NCI-H524 treated with DMSO at 0.1 percent for 48 hours (cell line): Measurements from ENCODE around the gene RAD17.
"Not testable (repeated sequence)": the region's sequence is repeated elsewhere in the genome, so short reads cannot be mapped to it uniquely, and the experiment has no call there.

Source experiments
- DNase-seq: peaks from one replicate; lab custom pipeline; 2025; lab: John Stamatoyannopoulos, UW

RAD17 gene, protein sequence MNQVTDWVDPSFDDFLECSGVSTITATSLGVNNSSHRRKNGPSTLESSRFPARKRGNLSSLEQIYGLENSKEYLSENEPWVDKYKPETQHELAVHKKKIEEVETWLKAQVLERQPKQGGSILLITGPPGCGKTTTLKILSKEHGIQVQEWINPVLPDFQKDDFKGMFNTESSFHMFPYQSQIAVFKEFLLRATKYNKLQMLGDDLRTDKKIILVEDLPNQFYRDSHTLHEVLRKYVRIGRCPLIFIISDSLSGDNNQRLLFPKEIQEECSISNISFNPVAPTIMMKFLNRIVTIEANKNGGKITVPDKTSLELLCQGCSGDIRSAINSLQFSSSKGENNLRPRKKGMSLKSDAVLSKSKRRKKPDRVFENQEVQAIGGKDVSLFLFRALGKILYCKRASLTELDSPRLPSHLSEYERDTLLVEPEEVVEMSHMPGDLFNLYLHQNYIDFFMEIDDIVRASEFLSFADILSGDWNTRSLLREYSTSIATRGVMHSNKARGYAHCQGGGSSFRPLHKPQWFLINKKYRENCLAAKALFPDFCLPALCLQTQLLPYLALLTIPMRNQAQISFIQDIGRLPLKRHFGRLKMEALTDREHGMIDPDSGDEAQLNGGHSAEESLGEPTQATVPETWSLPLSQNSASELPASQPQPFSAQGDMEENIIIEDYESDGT

GRCh38 chr5:69369340-69370121, at the start of gene RAD17, which contains the start of the genes AK6 and TAF9:
Gene RAD17, plus strand, starts transcription at chr5:69369818. Its CDS starts 2,391 bp downstream, at chr5:69372209.
Gene AK6, minus strand, starts transcription at chr5:69369520. Its CDS starts 30 bp downstream, at chr5:69369490.
Gene TAF9, minus strand, starts transcription at chr5:69369520. Its CDS starts 3,783 bp downstream, at chr5:69365737.
- DNase-seq = peak; percentile 63

DNA sequence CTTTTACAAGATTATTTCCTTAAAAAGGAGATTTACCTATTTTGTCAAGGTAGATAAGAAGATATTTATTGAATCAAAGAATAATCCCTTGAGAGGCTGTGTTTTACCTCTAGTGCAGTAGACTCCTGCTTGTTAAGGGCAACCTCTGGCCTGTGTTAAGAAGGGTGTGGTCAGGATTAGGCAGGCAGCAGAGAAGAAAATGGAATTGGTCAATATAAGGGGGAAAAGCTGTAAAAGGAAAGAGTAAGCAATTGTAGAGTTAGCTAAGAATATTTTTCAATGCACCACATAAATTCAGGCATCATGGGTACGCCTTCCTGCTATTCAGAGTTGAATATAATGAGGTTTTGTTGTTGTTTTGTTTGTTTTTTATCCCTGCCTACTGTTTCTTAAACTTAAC, 43.3 kb upstream of the RAD17 start:
- no peak for DNase-seq

DNA sequence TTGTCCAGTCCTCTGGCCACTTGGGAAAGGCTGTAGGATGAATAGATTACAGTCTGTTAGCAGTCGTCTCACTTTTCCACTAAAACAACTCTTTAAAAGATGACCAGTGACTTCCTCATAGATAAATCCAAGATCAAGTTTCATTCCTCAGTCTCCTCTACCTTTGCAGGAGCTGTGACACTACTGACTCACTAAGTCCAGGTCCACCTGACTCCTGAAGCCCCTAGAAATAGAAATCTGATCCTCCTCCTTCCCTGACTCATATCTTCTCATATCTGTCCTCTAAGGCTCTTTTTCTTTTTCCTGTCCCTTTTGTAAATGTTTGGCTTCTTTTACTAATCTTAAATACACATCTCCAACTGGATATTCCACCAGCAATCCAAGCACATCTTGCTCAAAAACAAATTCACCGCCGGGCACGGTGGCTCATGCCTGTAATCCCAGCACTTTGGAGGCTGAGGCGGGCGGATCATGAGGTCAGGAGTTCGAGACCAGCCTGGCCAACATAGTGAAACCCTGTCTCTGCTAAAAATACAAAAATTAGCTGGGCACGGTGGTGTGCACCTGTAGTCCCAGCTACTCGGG, 39.6 kb upstream of the RAD17 start:
- DNase-seq = no peak

DNA sequence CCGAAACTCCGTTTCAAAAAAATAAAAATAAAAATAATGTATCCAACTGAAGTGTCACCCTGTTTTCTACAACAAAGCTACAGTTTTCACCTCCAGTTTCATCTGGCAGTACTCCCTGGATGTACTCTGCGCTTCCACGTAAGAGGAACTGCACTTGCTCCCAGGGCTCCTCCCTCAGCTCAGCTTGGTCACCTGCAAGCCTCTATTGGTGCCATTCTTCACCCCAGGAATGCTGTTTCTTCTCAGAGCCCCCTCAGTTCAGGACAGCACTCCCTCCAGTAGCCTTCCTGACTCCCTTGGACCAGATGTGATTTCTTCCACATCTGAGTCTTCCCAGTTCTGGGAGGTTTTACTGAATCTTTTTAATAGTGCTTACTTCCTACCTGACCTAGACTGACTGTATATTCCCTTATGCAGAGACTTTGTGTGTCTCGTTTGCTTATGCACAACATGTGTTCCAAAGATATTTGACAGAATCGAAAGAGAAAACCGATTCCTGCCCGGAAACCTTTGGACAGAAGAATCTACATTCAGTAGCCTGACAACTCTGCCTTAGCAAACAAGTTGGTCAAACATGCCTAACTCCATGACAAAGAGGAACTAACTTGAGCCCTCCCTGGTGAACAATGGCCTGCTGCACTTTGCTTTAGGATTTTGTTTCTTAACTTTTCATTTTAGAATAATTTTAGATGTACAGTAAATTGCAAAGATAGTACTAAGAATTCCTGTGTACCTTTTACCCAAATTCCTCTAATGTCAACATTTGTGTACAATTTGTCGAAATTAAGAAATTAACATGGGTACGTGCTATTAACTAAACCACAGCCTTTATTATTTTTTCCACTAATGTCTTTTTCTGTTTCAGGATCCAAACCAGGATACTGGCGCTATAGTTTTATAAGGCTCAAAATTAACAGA, 37.8 kb upstream of the RAD17 start:
- DNase-seq = no peak

DNA sequence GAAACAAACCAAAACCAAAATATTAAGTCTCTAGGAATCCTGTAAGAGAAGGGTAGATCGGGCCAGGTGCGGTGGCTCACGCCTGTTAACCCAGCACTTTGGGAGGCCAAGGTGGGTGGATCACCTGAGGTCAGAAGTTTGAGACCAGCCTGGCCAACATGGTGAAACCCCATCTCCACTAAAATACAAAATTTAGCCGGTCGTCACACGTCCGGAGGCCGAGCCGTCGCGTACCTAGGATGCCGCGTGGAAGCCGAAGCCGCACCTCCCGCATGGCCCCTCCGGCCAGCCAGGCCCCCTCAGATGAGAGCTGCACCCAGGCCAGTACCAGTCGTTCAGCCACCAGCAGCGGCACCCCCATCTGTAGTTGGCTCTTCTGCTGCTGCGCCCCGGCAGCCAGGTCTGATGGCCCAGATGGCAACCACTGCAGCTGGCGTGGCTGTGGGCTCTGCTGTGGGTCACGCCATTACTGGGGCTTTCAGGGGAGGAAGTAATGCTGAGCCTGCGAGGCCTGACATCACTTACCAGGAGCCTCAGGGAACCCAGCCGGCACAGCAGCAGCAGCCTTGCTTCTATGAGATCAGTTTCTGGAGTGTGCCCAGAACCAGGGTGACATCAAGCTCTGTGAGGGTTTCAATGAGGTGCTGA, 35.8 kb upstream of the RAD17 start:
- DNase-seq = not testable (repeated sequence)

DNA sequence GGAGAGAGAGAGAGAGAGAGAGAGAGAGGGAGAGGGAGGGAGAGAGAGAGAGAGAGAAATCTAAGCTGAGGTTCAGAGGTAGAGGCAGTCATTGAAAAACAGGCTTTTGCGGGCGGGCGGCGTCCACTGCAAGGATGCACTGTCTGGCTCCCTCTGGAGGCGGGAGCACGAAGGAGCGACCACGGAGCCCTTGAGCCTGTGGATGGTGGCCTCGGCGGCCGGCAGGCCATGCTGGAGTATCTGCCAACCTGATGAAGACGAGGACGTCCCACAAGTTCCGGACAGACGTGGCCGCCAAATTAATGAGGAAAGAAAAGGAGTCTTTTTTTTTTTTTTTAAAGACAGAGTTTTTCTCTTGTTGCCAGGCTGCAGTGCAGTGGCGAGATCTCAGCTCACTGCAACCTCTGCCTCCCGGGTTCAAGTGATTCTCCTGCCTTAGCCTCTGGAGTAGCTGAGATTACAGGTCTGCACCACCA, 34.8 kb upstream of the RAD17 start:
- DNase-seq = no peak

DNA sequence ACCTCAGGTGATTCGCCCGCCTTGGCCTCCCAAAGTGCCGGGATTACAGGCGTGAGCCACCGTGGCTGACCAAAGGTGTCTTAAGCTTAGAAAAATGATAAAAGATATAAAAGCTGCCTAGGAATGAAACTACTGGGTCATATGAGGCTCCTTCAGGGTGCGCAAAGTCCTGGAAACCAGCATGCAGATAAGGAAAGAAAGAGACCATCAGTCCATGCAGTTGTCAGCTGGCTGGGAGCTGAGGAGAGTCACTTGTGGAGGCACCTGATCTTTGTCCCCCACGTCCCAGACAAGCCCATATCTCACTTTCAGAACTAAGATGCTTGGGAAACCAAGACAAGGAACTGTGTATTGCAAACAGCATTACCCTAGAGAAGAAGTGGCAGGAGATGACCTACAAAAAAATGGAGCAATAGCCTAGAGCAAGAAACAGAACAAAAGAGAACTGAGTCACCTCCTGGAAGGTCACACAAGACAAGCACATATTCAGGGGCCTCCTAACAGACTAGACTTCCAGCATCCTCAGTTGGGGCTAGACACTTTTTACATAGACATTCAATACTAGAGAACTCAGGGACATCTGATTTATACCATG, 34.2 kb upstream of the RAD17 start:
- no peak for DNase-seq

- DNase-seq = no peak
Observed at GRCh38 chr5:69341520-69342161, 28.0 kb upstream of the RAD17 start.

GRCh38 chr5:69343083-69343482, 26.5 kb upstream of the RAD17 start:
- no peak for DNase-seq

DNA sequence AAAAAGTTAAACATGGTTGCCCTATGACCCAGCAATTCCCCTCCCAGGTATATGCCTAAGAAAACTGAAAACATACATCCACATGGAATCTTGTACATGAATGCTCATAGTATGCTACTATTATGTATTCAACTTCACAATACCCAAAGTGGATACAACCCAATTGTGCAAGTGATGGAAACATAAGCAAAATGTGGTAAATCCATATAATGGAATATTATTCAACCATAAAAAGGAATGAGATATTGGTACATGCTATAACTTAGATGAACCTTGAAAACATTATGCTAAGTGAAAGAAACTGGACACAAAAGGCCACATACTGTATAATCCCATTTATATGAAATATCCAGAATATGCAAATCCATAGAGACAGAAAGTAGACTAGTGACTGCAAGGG, 19.0 kb upstream of the RAD17 start:
- DNase-seq = no peak

DNA sequence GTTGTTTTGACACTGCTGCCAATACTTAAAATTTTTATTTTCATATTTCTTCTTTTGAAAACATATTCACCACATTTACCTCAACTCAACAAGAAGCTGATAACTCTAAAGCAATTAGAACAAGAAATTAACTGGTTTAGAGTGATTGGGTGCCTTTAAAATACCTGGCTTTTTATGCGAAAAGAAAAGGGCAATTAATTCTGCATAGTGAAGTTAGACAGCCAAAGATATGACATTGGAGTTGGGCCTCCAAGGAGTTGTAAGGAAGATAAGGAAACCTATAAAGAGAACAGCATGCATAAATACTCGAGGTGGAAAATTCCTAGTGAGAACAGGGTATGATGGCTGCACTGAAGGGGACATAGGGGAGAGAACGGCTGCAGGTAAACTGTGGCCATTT, 9.9 kb upstream of the RAD17 start:
- DNase-seq = no peak

GRCh38 chr5:69360442-69360841, 9.2 kb upstream of the RAD17 start:
- no peak for DNase-seq

DNA sequence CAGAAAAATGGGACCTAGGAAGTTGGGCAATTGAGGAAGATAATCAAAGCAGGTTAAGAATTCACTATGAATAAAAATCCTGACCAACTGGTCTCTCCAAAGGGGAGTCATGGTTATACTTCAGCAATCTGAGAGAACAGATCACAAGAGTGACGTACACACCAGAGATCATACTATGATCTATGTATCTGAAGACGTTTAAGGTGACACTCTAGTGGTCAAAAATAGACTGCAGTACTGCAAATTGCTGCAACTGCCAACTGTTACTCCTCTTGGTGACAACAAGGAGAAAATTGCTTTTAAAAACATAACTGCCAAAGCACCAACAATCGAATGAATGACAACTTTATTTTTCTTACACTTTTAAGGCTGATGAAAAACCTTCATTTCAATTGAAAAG, 5.2 kb upstream of the RAD17 start:
- DNase-seq = no peak

DNA sequence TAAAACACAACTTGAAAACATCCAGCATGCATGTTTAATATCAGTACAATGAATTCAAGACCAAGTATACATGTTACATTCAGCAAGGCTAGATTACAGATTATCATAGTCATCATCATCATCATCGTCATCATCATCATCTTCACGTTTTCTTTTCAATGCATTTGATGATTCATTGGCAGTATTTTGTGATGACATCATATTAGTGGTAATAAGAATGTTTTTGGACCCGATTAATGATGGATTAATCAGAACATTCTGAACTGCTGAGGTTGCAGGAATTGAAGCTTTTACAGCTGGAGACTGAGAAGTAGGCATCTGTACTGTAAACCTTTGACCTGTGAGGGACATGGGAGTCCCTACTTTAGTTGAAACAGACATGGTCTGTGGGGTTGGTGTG, 4.8 kb upstream of the RAD17 start:
- DNase-seq = no peak

DNA sequence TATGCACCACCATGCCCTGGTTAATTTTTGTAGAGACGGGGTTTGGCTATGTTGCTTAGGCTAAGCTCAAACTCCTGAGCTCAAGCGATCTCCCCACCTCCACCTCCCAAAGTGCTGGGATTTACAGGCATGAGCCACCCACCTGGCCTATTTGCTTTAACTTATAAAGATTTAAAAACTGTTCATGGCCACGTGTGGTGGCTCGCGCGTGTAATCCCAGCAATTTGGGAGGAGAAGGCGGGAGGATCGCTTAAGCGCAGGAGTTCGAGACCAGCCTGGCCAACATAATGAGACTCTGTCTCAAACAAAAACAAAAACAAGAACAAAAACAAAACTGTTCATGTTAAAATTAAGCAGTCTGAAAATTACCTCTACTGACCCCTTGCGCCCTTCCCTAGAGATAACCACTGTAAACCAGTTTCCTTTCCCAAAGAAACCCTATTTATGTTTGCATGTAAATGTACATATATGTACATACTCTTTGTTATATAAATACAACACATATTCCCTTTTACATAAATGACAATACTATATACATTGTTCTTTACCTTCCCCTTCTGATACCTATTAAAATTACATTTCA, 1.8 kb upstream of the RAD17 start:
- no peak for DNase-seq

GRCh38 chr5:69368458-69369339, 919 bp upstream of the RAD17 start:
- no peak for DNase-seq

- DNase-seq = not testable (repeated sequence)
Observed at GRCh38 chr5:69370335-69370734, 717 bp downstream of the RAD17 start.

DNA sequence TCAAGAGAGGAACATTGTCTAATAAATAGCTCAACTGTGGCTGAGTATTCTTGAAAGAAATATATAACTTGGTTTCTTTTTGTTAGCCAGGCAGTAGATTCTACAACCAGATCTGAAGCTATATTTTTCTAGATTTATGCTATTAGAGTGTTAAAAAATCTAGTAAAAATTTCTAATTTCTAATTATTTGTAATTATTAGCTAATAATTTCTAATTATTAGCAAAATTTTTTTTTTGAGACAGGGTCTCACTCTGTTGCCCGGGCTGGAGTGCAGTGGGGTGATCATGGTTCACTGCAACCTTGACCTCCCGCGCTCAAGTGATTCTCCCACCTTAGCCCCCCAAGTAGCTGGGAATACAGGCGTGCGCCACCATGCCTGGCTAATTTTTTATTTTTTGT, 2.8 kb downstream of the RAD17 start:
- no peak for DNase-seq
